Erythroblast (primary cell): ENCODE measurements around the gene ATN1.

Experiments used
- GATA1 ChIP-seq: IDR thresholded peaks from 2 replicates; pipeline ENCODE4 v1.6.1; 2011; ENCODE audit warnings: low read depth, mild to moderate bottlenecking, control low read depth, low read length, moderate library complexity
- POLR2A ChIP-seq: IDR thresholded peaks from 2 replicates; pipeline ENCODE4 v1.6.1; 2011; ENCODE audit warnings: mild to moderate bottlenecking, low read length

- TF ChIP-seq POLR2A, result no peak
- TF ChIP-seq GATA1, result no peak
Observed at GRCh38 chr12:6883252-6883651, 44.5 kb upstream of the ATN1 start.
